Stimulated activated memory B cell treated with anti-CD40 and anti-IgM and Interleukin-4, amounts not matched to agents 10 μg/mL and 1 μg/mL and 100 μg/mL, for 72 hours (primary cell): ENCODE data around the gene RBPMS2.
"Not testable (repeated sequence)": the region's sequence is repeated elsewhere in the genome, so short reads cannot be mapped to it uniquely, and the experiment has no call there.

Experiments
- ATAC-seq: fragments of 150-1000 bp; cut with Tn5 transposase; 2 replicates; pipeline ENCODE4 v1.10.0; 2021
- H3K27ac Mint-ChIP-seq: one replicate; pipeline ENCODE4 v1.8.0; 2022; ENCODE audit warnings: mild to moderate bottlenecking, mixed read lengths
- H3K27me3 Mint-ChIP-seq: one replicate; pipeline ENCODE4 v1.8.0; 2022; ENCODE audit warnings: mixed read lengths
- H3K36me3 Mint-ChIP-seq: one replicate; pipeline ENCODE4 v1.8.0; 2022; ENCODE audit warnings: mixed read lengths
- H3K4me1 Mint-ChIP-seq: one replicate; pipeline ENCODE4 v1.8.0; 2022; ENCODE audit warnings: mixed read lengths
- H3K4me3 Mint-ChIP-seq: one replicate; pipeline ENCODE4 v1.8.0; 2022; ENCODE audit warnings: mild to moderate bottlenecking, moderate library complexity, mixed read lengths
- H3K9me3 Mint-ChIP-seq: one replicate; pipeline ENCODE4 v1.8.0; 2022; ENCODE audit warnings: mixed read lengths

RBPMS2 gene

GRCh38 chr15:64800476-64800875 is 25.1 kb upstream of the RBPMS2 start:
- no peaks in the 10 kb centered on the region for H3K4me1 Mint-ChIP-seq
- ATAC-seq: no peak
- no peak overlapping the region for H3K27ac Mint-ChIP-seq
- no peaks in the 10 kb centered on the region for H3K27me3 Mint-ChIP-seq
- no peaks in the 10 kb centered on the region for H3K9me3 Mint-ChIP-seq
- H3K4me3 Mint-ChIP-seq: no peak overlapping the region
- H3K36me3 Mint-ChIP-seq: no peaks in the 10 kb centered on the region

GRCh38 chr15:64798905-64799304 is 23.5 kb upstream of the RBPMS2 start:
- not testable (repeated sequence) for H3K36me3 Mint-ChIP-seq, H3K27ac Mint-ChIP-seq, ATAC-seq, H3K27me3 Mint-ChIP-seq, H3K9me3 Mint-ChIP-seq, H3K4me1 Mint-ChIP-seq, H3K4me3 Mint-ChIP-seq

- not testable (repeated sequence) for H3K27me3 Mint-ChIP-seq, H3K9me3 Mint-ChIP-seq, H3K27ac Mint-ChIP-seq, ATAC-seq, H3K36me3 Mint-ChIP-seq, H3K4me3 Mint-ChIP-seq, H3K4me1 Mint-ChIP-seq
Measured at GRCh38 chr15:64795921-64796320, 20.5 kb upstream of the RBPMS2 start.

GRCh38 chr15:64795299-64795698 is 19.9 kb upstream of the RBPMS2 start:
- ATAC-seq, H3K4me3 Mint-ChIP-seq, H3K4me1 Mint-ChIP-seq, H3K36me3 Mint-ChIP-seq, H3K27ac Mint-ChIP-seq, H3K9me3 Mint-ChIP-seq, H3K27me3 Mint-ChIP-seq: not testable (repeated sequence)

- no peaks in the 10 kb centered on the region for H3K27me3 Mint-ChIP-seq
- no peak for ATAC-seq
Measured at GRCh38 chr15:64792282-64792681, 16.9 kb upstream of the RBPMS2 start.

GRCh38 chr15:64791401-64791800 is 16.0 kb upstream of the RBPMS2 start:
- Mint-ChIP-seq H3K27ac (no peak overlapping the region), H3K4me1 (no peaks in the 10 kb centered on the region), H3K27me3 (no peaks in the 10 kb centered on the region), H3K4me3 (no peak overlapping the region), H3K9me3 (no peaks in the 10 kb centered on the region), H3K36me3 (no peaks in the 10 kb centered on the region)
- no peak for ATAC-seq

More at GRCh38 chr15:64792282-64792681, 16.9 kb upstream of the RBPMS2 start:
- H3K36me3 Mint-ChIP-seq: no peaks in the 10 kb centered on the region
- no peak overlapping the region for H3K4me3 Mint-ChIP-seq
- H3K27ac Mint-ChIP-seq: no peak overlapping the region
- no peaks in the 10 kb centered on the region for H3K9me3 Mint-ChIP-seq
- no peaks in the 10 kb centered on the region for H3K4me1 Mint-ChIP-seq

GRCh38 chr15:64783796-64784195 is 8.4 kb upstream of the RBPMS2 start:
- Mint-ChIP-seq H3K36me3 (no peaks in the 10 kb centered on the region), H3K4me3 (no peak overlapping the region), H3K27me3 (no peaks in the 10 kb centered on the region), H3K9me3 (no peaks in the 10 kb centered on the region), H3K4me1 (peaks cover 18% of the 10 kb centered on the region), H3K27ac (no peak overlapping the region)
- no peak for ATAC-seq

- H3K4me1 Mint-ChIP-seq: peaks cover 18% of the 10 kb centered on the region
- H3K4me3 Mint-ChIP-seq: no peak overlapping the region
- H3K36me3 Mint-ChIP-seq: no peaks in the 10 kb centered on the region
- ATAC-seq: no peak
- H3K9me3 Mint-ChIP-seq: no peaks in the 10 kb centered on the region
- peaks cover under 1% of the 10 kb centered on the region for H3K27me3 Mint-ChIP-seq
- H3K27ac Mint-ChIP-seq: no peak overlapping the region
Measured at GRCh38 chr15:64782751-64783150, 7.4 kb upstream of the RBPMS2 start.

- Mint-ChIP-seq H3K9me3 (no peaks in the 10 kb centered on the region), H3K27ac (no peak overlapping the region), H3K4me3 (no peak overlapping the region), H3K36me3 (no peaks in the 10 kb centered on the region), H3K27me3 (peaks cover 15% of the 10 kb centered on the region), H3K4me1 (peaks cover 18% of the 10 kb centered on the region)
- ATAC-seq: no peak
Measured at GRCh38 chr15:64781299-64781698, 5.9 kb upstream of the RBPMS2 start.

- ATAC-seq: no peak
- Mint-ChIP-seq H3K4me1 (peaks cover 17% of the 10 kb centered on the region), H3K9me3 (no peaks in the 10 kb centered on the region), H3K27me3 (peaks cover 21% of the 10 kb centered on the region), H3K27ac (no peak overlapping the region), H3K36me3 (no peaks in the 10 kb centered on the region), H3K4me3 (no peak overlapping the region)
Measured at GRCh38 chr15:64780600-64781156, 5.3 kb upstream of the RBPMS2 start.

GRCh38 chr15:64779630-64780029 is 4.2 kb upstream of the RBPMS2 start:
- Mint-ChIP-seq H3K27ac (no peak overlapping the region), H3K4me3 (no peak overlapping the region), H3K36me3 (no peaks in the 10 kb centered on the region), H3K27me3 (peaks cover 23% of the 10 kb centered on the region), H3K9me3 (no peaks in the 10 kb centered on the region), H3K4me1 (peaks cover 8% of the 10 kb centered on the region)
- ATAC-seq: no peak

GRCh38 chr15:64779024-64779423 is 3.6 kb upstream of the RBPMS2 start:
- Mint-ChIP-seq H3K9me3 (no peaks in the 10 kb centered on the region), H3K27me3 (peaks cover 29% of the 10 kb centered on the region), H3K27ac (no peak overlapping the region), H3K4me1 (peaks cover 13% of the 10 kb centered on the region), H3K36me3 (no peaks in the 10 kb centered on the region), H3K4me3 (no peak overlapping the region)
- ATAC-seq: no peak

GRCh38 chr15:64776402-64776786 is 1.0 kb upstream of the RBPMS2 start:
- ATAC-seq: no peak
- Mint-ChIP-seq H3K4me1 (peaks cover 6% of the 10 kb centered on the region), H3K4me3 (peak overlapping the region; percentile 72), H3K9me3 (no peaks in the 10 kb centered on the region), H3K36me3 (no peaks in the 10 kb centered on the region), H3K27ac (peak overlapping the region; percentile 49), H3K27me3 (peaks cover 39% of the 10 kb centered on the region)

- Mint-ChIP-seq H3K4me3 (peak overlapping the region; percentile 52), H3K27me3 (peaks cover 39% of the 10 kb centered on the region), H3K9me3 (no peaks in the 10 kb centered on the region), H3K27ac (no peak overlapping the region), H3K4me1 (peaks cover 6% of the 10 kb centered on the region), H3K36me3 (no peaks in the 10 kb centered on the region)
- ATAC-seq: peak; percentile 50
Measured at GRCh38 chr15:64774629-64775493, 528 bp downstream of the RBPMS2 start.

- no peaks in the 10 kb centered on the region for H3K36me3 Mint-ChIP-seq
- peaks cover 39% of the 10 kb centered on the region for H3K27me3 Mint-ChIP-seq
- no peaks in the 10 kb centered on the region for H3K9me3 Mint-ChIP-seq
- H3K4me3 Mint-ChIP-seq: peak overlapping the region; percentile 38
- ATAC-seq: no peak
- peaks cover 6% of the 10 kb centered on the region for H3K4me1 Mint-ChIP-seq
- no peak overlapping the region for H3K27ac Mint-ChIP-seq
Measured at GRCh38 chr15:64774037-64774628, 1.3 kb downstream of the RBPMS2 start.

- Mint-ChIP-seq H3K27me3 (peaks cover 39% of the 10 kb centered on the region), H3K9me3 (no peaks in the 10 kb centered on the region), H3K4me1 (peaks cover 6% of the 10 kb centered on the region), H3K27ac (no peak overlapping the region), H3K4me3 (peak overlapping the region; percentile 28), H3K36me3 (no peaks in the 10 kb centered on the region)
- ATAC-seq: no peak
Measured at GRCh38 chr15:64773606-64774005, 1.8 kb downstream of the RBPMS2 start.
